ENCODE data around the gene PCDHB3.

GRCh38 chr5:141135030-141135717 lies 34.9 kb downstream of the PCDHB3 start, which contains the start of gene PCDHB5:
- no peak for TF ChIP-seq USF2 (IDR thresholded peaks at IDR 0.05; ENCODE audit: low read depth, low read length)
- TF ChIP-seq, protein P1, sequence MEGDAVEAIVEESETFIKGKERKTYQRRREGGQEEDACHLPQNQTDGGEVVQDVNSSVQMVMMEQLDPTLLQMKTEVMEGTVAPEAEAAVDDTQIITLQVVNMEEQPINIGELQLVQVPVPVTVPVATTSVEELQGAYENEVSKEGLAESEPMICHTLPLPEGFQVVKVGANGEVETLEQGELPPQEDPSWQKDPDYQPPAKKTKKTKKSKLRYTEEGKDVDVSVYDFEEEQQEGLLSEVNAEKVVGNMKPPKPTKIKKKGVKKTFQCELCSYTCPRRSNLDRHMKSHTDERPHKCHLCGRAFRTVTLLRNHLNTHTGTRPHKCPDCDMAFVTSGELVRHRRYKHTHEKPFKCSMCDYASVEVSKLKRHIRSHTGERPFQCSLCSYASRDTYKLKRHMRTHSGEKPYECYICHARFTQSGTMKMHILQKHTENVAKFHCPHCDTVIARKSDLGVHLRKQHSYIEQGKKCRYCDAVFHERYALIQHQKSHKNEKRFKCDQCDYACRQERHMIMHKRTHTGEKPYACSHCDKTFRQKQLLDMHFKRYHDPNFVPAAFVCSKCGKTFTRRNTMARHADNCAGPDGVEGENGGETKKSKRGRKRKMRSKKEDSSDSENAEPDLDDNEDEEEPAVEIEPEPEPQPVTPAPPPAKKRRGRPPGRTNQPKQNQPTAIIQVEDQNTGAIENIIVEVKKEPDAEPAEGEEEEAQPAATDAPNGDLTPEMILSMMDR (conservative IDR thresholded peaks at IDR 0.05; ENCODE audit: low read depth, low read length) = peak; percentile 25; the same call in 1 of the 2 replicates
- TF ChIP-seq SMC3 (IDR thresholded peaks at IDR 0.05; ENCODE audit: low read depth, low read length) = no peak
- TF ChIP-seq RAD21 (IDR thresholded peaks at IDR 0.05; ENCODE audit: low read length) = 0 out of 2 replicates have a peak, but pooled peaks have one; percentile 10
- TF ChIP-seq MAZ (IDR thresholded peaks at IDR 0.05; ENCODE audit: borderline replicate concordance, low read depth, low read length) = no peak
- no peak for TF ChIP-seq MAFK (IDR thresholded peaks at IDR 0.05; ENCODE audit: low read depth, low read length)
- no peak for TF ChIP-seq POLR2A (IDR thresholded peaks at IDR 0.05; ENCODE audit: low read depth, low read length)
- TF ChIP-seq CEBPB (IDR thresholded peaks at IDR 0.05; ENCODE audit: low read depth, low read length) = no peak
- no peak for TF ChIP-seq BHLHE40 (IDR thresholded peaks at IDR 0.05; ENCODE audit: low read depth, low read length)
- no peak for TF ChIP-seq MXI1 (IDR thresholded peaks at IDR 0.05; ENCODE audit: borderline replicate concordance, low read depth, low read length)
- TF ChIP-seq CHD1 (IDR thresholded peaks at IDR 0.05; ENCODE audit: low read depth, low read length) = no peak
